Glomerular endothelial cell (primary cell): Measurements from ENCODE around the gene MIGA2. TPM values are rescaled to one million over a fixed set of nuclear protein-coding genes. Genes with fewer than 3 reads are reported as not detected.
A peak's percentile ranks its signal among the peaks of the same experiment; 100 is the strongest.

ENCODE experiments used
- DNase-seq: peaks from one replicate; pipeline ENCODE4 v3.0.0-alpha.2; 2011; ENCODE audit warnings: low read depth, low spot score; ENCODE audit errors: extremely low read depth
- total RNA-seq: library from RNA; depleted of rRNA; stranded (reverse); fragments of >200 nt; gene quantifications from 2 replicates; pipeline ENCODE4 v1.2.3, GENCODE V29; 2015

The MIGA2 gene
- total RNA-seq, 1 donor from 2014 or later, result 23.3 TPM

DNA sequence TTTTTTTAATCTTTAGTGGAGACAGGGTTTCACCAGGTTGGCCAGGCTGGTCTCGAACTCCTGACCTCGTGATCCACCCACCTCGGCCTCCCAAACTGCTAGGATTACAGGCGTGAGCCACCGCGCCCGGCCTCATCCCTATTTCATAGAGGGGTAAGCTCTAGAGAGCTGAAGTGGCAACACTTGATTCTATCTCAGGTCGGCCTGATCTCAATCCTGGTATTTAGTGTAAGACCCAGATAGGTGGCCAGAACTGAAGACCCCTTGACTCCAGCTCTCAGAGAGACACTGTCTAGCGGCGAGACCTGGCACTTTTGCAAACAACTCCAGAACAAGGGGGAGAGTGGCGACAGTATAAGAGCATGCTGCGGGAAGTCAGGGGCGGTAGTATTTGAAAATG lies 588 bp upstream of the MIGA2 start:
- peak; percentile 2 for DNase-seq

DNA sequence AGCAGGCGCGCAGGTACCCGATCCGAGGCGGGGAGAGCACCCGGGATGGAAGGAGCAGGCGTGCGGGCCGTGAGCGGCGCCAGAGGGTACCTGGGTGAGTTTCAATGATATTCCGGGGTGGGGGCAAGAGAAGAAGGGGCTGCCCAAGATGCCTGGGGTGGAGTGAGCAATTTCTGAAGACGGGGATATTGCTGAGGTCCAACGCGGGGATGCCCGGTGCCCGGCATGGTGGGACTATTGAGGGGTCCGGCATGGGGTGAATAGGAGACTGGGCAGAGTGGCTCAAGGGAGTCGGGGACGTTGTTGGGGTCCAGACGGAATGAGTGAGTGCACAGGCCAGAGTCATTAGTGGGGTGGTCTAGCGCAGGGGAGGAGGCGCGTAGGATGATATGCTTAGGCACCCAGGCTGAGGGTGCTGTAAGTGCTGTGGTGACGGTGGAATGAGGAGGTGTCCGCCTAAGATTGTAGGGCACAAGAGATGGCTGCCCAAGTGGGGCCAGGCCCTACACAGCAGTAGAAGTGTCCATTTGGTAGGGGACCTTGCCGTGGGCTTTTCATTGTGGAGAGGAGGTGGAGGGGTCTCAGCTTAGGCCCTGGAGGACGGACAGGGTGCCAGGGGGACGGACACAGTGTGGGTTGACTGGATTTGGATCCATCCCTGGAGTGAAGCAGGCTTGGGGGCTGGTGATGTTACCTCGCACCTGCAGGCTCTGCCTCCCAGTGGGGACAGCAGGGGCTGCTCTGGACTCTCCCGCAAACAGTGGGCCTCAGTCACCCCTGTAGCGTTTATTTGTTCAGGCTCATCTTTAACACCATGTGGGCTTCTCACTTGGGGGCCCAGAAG lies 719 bp downstream of the MIGA2 start:
- DNase-seq, result no peak

- no peak for DNase-seq
Measured at GRCh38 chr9:129037767-129038098, 1.3 kb downstream of the MIGA2 start.

GRCh38 chr9:129038109-129038852 lies 1.9 kb downstream of the MIGA2 start:
- DNase-seq, result no peak

DNA sequence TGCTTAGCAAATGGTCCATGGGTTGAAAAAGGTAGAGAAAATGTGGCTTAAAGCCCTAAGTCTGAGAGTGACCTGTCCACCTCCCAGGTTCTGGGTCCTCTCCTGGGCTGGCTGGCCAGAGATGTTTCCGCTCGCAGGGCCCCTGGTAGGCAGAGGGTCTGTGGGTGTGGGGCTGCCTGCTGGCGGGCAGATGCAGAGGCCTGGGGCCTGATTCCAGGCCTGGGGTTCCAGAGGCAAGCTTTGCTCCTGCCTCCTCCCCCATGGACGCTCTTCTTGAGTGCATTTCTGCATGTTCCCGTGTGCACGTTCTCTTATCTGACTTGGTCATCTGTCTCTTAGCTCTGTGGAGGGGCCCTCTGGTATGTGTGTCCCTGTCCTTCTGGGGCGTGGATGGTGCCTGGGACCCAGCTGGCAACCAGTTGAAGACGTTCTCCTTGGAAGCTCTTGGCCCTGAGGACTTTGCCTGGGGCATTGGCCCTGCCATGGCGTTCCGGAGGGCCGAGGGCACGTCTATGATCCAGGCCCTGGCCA lies 3.8 kb downstream of the MIGA2 start:
- no peak for DNase-seq

GRCh38 chr9:129042016-129042415 lies 5.6 kb downstream of the MIGA2 start:
- no peak for DNase-seq

DNA sequence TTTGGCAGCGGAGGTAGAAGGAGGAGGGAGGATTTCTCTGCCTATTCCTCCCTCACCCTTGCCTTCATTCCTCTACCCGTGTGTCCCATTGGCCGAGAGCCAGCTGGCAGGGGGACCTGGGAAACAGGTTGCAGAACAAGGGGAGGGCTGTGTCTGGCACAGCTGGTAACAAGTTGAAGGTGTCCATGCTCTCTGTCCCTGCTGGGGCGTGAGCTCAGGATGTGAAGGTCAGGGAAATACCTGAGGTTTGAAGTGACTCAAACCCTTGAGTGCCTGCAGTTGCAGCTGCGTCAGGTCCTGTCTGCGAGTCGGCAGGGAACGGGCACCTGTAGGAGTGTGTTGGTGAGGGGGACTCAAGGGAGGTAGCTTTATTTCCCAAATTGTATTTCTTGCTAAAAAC lies 16.2 kb downstream of the MIGA2 start:
- no peak for DNase-seq

DNA sequence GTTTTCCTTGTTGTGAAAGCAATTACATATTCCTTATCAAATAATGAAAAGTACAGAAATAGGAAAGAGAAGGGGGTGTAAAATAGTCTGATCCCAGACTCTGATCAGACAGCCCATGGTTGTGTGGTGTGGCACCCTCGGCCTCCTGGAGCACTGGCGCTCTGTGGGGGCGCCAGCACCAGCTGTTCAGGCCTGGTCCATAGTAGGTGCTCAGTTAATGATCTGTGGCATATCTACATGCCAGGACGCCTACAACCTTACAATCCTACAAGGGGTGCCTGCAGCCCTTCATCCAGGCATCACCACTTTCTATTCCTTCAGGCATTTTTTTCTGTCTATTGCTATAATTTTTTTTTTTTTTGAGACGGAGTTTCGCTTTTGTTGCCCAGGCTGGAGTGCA lies 16.6 kb downstream of the MIGA2 start:
- no peak for DNase-seq

DNA sequence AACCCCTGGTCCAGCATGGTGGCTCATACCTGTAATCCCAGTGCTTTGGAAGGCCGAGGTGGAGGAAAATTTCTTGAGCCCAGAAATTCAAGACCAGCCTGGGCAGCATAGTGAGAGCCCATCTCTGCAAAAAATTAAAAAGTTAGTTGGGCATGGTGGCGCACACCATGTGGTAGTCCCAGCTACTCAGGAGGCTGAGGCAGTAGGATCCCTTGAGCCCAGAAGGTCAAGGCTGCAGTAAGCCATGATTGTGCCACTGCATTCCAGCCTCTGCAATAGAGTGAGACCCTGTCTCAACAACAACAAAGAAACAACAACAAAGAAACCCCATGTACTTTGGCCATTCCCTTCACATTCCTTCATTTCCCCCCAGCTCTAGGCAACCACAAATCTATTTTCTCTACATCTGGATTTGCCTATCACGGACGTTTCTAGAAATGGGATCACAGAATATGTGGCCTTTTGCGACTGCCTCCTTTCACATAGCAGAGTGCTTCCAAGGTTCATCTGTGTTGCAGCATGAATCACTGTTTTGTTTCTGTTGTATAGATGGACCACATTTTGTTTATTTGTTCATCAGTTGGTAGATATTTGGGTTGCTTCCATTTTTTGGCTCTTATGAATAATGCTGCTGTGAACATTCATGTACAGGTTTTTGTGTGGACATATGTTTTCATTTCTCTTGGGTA lies 17.9 kb downstream of the MIGA2 start:
- DNase-seq, result no peak

DNA sequence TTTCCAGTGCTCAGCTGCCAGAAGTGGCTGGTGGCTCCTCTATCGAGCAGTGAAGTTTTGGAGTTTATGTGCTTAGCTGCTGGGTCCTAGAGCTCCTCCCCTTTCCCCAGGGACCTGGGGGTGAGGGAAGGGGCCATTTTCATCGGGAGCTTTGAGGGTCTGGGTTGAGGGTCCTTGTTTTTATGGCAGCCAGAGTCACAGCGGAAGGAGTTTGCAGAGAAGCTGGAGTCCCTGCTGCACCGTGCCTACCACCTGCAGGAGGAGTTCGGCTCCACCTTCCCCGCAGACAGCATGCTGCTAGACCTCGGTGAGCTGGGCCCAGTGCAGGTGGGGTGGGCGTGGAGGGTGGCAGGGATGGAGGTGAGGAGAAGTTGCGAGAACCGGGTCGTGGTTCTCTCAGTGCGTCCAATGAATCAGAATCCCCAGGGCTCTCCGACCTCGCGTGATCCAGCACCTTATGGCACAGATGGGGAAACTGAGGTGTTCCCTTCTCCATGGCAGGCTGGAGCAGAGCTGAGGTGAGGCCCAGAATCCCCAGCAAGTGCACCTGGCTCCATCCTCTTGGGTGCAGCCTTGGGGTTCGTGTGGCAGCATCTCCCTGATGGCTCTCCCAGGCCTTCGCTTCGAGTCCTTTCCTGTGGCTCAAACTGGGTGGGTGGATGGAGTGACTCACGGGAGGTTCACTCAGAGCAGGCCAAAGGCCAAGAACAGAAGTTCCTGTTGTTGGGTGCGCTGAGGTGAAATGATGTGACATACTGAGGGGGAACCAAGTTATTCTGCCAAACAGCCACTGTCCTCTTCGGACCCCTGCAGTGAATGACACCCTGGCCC lies 22.8 kb downstream of the MIGA2 start:
- no peak for DNase-seq

DNA sequence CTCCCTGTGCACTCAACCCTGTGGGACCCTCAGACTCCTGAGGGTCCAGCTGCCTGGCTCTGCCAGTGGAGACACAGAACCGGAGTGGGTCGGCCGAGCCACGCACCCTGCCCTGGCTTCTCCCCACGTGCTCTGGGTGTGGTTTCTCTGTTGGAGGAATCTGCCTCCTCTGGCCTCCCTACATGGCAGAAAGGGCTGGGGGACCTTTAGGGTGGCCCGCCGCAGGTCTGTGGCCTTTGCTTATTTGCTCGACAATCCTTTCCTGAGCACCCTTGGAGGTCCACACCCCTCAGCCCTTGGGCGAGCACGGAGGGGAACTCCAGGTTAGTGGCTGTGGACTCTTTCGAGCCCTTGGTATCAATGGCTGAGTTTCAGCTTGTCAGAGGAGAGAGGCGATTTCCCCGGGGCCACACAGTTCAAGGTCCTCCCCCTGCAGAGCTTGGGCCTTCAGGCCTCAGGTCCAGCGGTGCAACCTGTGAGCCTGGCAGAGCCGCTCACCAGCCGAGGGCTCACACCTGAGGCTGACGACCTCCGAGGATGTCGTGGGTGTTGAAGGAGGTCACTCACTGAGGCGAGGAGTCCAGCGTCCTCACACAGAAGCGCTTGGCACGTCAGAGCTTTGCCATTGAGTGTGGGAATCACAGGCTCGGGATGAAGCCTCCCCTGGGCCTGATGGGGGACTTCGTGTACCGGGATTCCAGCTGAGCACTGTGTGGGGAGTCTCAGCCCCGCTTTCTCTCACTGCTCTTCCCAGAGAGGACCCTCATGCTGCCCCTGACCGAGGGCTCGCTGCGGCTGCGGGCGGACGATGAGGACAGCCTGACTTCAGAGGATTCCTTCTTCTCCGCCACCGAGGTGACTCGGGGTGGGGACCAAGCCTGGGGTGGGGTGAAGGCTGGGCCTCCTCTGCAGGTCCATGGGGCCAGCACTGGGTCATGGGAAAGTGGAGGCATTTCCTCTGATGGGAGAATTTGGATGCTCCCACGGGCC lies 23.7 kb downstream of the MIGA2 start:
- DNase-seq, result no peak

- no peak for DNase-seq
Measured at GRCh38 chr9:129060991-129061390, 24.6 kb downstream of the MIGA2 start.

GRCh38 chr9:129063061-129063460 lies 26.6 kb downstream of the MIGA2 start:
- DNase-seq, result no peak

GRCh38 chr9:129064499-129064908 lies 28.1 kb downstream of the MIGA2 start:
- DNase-seq, result no peak

DNA sequence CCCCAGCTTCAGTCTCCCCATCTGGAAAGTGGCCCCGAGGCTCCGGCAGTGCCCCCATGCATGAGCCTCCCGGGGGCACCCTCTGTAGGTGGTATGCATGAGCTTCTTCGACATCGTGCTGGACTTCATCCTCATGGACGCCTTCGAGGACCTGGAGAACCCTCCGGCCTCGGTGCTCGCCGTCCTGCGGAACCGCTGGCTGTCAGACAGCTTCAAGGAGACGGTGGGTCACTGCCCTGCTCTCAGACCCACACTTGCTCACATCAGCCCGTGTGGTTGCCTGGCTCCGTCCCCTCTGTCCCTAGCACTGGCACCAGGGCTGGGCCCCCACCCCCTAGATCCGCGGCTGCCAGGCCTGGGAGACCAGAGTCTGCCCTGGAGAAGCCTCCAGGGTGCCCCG lies 31.7 kb downstream of the MIGA2 start:
- no peak for DNase-seq

DNA sequence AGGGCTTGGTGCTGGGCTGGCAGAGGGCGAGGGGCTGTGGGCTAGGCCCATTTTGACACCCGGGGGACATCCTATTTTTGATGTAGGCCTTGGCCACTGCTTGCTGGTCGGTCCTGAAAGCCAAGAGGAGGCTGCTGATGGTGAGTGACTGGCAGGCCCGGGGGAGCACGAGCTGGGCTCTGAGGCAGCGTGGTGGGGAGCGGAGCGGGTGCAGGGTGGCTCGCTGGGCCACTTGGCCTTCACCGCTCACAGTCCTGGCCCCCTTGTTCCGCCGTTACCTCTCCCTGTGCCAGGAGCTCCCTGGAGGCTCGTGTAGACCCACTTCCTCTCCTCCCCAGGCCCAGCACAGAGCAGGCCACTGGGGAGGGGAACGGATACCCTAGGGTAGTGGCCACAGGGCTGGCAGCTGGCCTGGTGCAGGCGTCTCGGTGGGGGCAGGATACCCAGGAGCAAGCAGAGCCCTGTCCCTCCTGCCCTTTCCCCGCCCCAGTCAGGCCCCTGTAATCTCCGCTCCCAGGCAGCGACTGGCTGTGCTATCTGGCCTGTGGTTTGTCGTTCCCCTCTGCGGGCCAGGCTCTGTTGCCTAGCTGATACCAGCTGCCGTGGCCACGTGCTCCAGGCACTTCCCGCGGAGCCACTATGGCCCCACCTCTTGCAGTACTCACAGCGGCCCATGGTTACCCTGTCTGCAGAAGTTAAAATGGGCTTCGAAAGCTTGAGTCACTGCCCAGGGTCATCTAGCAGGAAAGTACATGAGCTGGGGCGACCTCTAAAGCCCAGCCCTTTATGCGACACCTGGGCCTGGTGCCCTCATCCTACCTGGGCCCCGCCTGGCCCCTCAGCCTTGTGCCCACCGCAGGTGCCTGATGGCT lies 32.8 kb downstream of the MIGA2 start:
- no peak for DNase-seq

GRCh38 chr9:129069862-129070641 lies 33.6 kb downstream of the MIGA2 start:
- DNase-seq, result no peak
